ENCODE measurements around the gene FOXI1.

The FOXI1 gene

DNA sequence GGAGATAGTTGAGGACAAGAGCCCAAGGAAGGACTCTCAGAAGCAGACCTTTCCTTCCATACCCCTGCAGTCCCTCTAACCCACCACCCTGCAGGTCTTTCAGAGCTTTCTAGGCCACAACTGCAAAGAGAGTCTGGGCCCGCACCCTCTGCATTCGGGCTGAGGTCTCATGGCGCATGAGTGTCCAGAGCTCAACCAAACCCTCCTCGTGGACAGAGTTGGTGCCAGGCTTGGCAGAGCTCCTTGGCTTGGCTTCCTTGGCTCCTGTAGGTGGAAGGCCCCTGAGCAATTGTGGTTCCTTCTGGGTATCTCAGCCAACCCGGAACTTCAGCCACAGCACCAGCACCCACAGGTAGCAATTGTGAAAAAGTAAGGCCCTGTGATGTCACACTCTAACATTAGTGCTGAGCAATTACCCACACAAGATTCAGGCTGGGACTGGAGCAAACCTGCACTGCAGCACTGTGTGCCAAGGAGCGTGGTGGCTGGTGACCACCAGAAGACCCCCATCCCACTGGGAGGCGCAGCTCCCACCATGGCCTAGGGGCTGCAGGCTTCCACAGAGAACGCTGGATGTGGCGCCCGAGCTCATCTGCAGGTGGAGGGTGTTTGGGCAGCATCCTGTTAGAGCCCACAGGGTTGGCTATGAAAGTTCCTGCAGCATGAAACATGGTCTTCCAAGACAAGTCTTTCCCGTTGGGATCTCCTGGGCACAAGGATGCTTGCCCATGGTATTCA is 38.8 kb downstream of the FOXI1 start:
- TF ChIP-seq CTCF (IDR thresholded peaks at IDR 0.05; ENCODE audit: low read depth, low read length): no peak
- DNase-seq (ENCODE audit: extremely low read depth, low read depth): no peak

DNA sequence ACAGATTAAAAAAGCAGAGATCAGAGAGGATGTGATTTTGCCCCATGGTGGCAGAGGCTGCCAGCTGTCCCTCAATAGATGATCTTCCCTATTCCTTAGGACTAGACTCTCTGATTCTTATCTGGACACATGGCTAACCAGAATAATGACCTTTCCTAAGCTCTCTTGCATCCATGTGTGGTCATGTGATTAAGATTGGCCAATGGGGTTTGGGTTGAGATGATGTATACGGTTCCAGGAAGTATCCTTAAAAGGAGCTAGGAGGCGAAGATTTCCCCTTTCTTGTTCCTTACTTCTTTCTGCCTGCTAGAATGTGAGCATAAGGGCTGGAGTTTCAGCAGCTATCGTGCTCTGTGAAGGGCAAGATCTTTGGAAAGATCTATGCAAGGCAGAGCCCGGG is 39.8 kb downstream of the FOXI1 start:
- no peak for DNase-seq (ENCODE audit: extremely low read depth, low read depth)
- no peak for TF ChIP-seq CTCF (IDR thresholded peaks at IDR 0.05; ENCODE audit: low read depth, low read length)

GRCh38 chr5:170147051-170147752 is 41.5 kb downstream of the FOXI1 start:
- no peak for TF ChIP-seq CTCF (IDR thresholded peaks at IDR 0.05; ENCODE audit: low read depth, low read length)
- no peak for DNase-seq (ENCODE audit: extremely low read depth, low read depth)

DNA sequence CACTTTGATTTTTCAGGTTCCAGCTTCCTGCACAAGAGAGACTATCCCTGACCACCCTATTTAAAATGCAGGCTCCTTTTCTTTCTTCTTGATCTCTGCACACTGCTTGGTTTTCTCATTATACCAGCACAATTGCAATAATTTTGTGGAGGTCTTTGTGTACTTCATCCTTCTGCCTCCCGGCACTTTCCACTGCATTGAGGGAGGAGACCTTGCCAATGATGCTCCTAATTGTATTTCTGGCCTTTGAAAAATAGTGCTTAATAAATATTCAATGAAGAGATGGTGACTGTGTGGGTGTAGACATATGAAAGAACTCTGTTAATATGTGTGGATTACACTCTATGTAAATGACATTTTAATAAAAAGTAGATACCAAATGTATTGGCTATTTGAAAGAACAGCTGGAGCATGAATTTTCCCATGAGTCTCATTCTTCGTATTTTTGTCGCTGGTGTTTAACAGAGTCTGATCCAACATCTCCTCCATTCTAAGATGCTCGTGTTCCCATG is 42.1 kb downstream of the FOXI1 start:
- no peak for TF ChIP-seq CTCF (IDR thresholded peaks at IDR 0.05; ENCODE audit: low read depth, low read length)
- no peak for DNase-seq (ENCODE audit: extremely low read depth, low read depth)

- no peak for TF ChIP-seq CTCF (IDR thresholded peaks at IDR 0.05; ENCODE audit: low read depth, low read length)
- no peak for DNase-seq (ENCODE audit: extremely low read depth, low read depth)
Observed at GRCh38 chr5:170148430-170149205, 42.9 kb downstream of the FOXI1 start.

DNA sequence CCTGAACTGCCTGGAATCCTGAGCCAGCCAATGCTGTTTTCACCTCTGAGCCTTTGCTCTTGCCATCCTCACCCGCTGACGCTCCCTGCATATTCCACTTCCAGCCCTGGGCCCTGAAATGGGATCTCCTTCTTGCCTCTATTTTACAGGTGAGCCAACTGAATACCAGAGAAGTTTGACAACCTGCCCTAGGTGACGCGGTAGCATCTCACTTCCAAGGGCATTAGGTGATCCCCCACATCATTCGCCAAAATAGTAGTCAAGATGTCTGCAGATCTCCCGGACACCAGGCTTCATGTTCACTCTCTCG is 43.5 kb downstream of the FOXI1 start:
- no peak for DNase-seq (ENCODE audit: extremely low read depth, low read depth)
- TF ChIP-seq CTCF (IDR thresholded peaks at IDR 0.05; ENCODE audit: low read depth, low read length): no peak

DNA sequence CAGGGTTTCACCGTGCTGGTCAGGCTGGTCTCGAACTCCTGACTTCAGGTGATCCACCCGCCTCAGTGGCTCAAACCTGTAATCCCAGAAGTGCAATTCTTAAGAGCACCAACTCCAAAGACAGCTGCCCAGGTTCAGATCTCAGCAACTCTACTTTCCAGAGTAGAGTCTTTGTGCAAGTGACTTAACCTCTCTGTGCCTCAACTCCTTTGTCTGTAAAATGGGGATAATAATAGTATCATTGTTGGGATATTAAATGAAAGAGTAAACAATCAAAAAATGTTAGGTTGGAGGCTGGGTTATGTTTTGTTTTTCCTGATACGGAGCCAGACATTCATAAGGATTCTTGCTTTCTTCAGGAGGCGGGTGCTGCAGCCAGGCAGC is 45.0 kb downstream of the FOXI1 start:
- no peak for DNase-seq (ENCODE audit: extremely low read depth, low read depth)
- no peak for TF ChIP-seq CTCF (IDR thresholded peaks at IDR 0.05; ENCODE audit: low read depth, low read length)

All from AG09319 (cell line).